ENCODE measurements around the gene ZNF438.

The ZNF438 gene, protein sequence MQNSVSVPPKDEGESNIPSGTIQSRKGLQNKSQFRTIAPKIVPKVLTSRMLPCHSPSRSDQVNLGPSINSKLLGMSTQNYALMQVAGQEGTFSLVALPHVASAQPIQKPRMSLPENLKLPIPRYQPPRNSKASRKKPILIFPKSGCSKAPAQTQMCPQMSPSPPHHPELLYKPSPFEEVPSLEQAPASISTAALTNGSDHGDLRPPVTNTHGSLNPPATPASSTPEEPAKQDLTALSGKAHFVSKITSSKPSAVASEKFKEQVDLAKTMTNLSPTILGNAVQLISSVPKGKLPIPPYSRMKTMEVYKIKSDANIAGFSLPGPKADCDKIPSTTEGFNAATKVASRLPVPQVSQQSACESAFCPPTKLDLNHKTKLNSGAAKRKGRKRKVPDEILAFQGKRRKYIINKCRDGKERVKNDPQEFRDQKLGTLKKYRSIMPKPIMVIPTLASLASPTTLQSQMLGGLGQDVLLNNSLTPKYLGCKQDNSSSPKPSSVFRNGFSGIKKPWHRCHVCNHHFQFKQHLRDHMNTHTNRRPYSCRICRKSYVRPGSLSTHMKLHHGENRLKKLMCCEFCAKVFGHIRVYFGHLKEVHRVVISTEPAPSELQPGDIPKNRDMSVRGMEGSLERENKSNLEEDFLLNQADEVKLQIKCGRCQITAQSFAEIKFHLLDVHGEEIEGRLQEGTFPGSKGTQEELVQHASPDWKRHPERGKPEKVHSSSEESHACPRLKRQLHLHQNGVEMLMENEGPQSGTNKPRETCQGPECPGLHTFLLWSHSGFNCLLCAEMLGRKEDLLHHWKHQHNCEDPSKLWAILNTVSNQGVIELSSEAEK

GRCh38 chr10:31031558-31032257 is at the start of gene ZNF438:
TSS of gene ZNF438 (minus strand) at chr10:31031865. CDS start at chr10:30877034, 154,831 bp downstream.
- peak; percentile 65 for DNase-seq (ENCODE audit: low read depth)
- peak within 1 kb of the TSS; percentile 69 for H3K4me3 ChIP-seq (ENCODE audit: low read length)
- peak; percentile 61 for TF ChIP-seq CTCF (conservative IDR thresholded peaks at IDR 0.05; ENCODE audit: low read depth, low read length)

DNA sequence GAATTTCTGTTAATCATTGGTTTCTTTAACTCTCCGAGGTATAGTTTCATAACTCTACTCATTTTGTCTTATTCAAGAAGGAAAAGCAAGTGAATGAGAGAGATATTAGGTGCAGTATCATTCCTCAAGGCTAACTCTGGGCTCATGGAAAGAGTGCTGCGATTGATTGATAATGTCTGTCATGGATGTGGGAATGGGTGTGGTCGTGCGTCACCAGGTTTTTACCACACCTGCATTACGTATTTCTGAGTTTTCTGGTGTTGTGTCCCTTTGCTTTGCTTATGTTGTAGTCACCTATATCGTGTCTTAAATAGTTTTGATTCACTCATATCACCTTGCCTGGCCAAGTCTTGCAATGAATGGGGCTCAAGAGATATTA is 44.9 kb upstream of the ZNF438 start:
- H3K4me3 ChIP-seq (ENCODE audit: low read length) = no peak overlapping the region
- TF ChIP-seq CTCF (conservative IDR thresholded peaks at IDR 0.05; ENCODE audit: low read depth, low read length) = no peak
- no peak for DNase-seq (ENCODE audit: low read depth)

GRCh38 chr10:31075881-31076609 is 44.4 kb upstream of the ZNF438 start:
- H3K4me3 ChIP-seq (ENCODE audit: low read length) = no peak overlapping the region
- no peak for TF ChIP-seq CTCF (conservative IDR thresholded peaks at IDR 0.05; ENCODE audit: low read depth, low read length)
- no peak for DNase-seq (ENCODE audit: low read depth)

DNA sequence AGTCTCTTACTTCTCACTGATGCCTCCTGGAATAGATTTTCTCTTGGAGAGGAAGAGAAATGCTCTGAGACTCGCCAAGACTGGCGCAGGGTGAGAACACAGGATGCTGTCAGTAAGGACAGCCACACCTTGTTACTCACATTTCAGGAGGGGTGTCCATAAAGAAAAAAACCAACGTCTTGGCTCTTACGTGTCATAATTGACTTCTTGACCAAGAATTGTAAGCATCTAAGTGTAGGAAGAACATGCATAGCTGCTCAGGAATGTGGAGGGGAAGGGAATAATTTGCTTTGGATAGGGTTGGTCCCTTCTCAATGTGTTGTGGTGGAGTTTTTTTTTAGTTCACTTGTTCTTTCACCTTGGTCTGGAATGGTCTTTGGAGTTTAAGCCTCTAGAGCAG is 43.8 kb upstream of the ZNF438 start:
- H3K4me3 ChIP-seq (ENCODE audit: low read length) = no peak overlapping the region
- DNase-seq (ENCODE audit: low read depth) = peak; percentile 58
- TF ChIP-seq CTCF (conservative IDR thresholded peaks at IDR 0.05; ENCODE audit: low read depth, low read length) = no peak

GRCh38 chr10:31074722-31075086 is 43.0 kb upstream of the ZNF438 start:
- no peak overlapping the region for H3K4me3 ChIP-seq (ENCODE audit: low read length)
- no peak for DNase-seq (ENCODE audit: low read depth)
- no peak for TF ChIP-seq CTCF (conservative IDR thresholded peaks at IDR 0.05; ENCODE audit: low read depth, low read length)

DNA sequence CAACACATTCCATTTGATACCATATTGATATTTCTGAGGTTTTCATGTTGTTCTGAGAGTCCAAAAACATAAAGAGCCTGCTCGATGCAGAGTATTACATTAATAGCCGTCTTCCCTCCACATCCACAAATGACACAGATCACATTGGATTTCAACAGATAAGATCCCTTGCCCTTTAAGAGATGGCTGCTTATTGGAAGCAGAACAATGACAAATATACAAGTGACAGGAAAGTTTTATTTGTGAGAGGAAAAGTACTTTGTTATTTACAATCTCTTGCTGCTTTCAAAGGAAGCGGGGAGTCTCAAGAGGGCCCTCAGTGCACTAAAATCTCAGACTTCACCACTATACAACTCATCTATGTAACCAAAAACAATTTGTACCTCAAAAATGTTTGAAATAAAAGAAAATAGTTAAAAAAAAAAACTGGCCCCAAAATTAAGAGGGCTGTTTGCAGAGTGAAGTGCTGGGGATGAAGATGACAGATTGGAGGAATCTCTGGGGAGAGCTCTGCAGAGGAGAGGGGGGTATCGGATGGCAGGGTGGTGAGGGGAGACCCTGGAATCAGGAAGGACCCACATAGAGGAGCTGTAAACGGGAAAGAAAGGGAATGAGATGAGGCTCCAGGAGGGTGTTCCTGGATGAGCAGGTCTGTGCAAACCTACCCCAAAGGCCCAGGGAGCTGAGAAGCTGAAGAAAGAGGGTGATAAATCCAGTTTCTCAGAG is 42.5 kb upstream of the ZNF438 start:
- TF ChIP-seq CTCF (conservative IDR thresholded peaks at IDR 0.05; ENCODE audit: low read depth, low read length) = no peak
- DNase-seq (ENCODE audit: low read depth) = no peak
- H3K4me3 ChIP-seq (ENCODE audit: low read length) = no peak overlapping the region
